Measurements from ENCODE around the gene CD81.

DNA sequence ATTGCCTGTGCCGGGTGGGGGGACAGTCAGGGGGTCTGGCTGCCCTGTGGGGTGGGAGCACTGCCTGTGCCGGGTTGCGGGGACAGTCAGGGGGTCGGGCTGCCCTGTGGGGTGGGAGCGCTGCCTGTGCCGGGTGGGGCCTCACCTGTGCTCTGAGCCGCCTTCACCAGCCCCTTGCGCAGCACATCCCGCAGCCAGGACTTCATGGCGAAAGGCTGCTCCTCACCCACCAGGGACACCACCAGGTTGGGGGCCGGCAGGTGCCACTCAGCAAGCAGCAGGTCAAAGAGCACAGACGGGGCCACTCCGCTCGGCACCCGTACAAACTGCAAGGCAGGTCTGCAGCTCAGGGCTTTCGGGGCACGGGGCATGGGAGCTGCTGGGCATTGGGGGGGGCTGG lies 44.9 kb downstream of the CD81 start:
- TF ChIP-seq, protein P1, sequence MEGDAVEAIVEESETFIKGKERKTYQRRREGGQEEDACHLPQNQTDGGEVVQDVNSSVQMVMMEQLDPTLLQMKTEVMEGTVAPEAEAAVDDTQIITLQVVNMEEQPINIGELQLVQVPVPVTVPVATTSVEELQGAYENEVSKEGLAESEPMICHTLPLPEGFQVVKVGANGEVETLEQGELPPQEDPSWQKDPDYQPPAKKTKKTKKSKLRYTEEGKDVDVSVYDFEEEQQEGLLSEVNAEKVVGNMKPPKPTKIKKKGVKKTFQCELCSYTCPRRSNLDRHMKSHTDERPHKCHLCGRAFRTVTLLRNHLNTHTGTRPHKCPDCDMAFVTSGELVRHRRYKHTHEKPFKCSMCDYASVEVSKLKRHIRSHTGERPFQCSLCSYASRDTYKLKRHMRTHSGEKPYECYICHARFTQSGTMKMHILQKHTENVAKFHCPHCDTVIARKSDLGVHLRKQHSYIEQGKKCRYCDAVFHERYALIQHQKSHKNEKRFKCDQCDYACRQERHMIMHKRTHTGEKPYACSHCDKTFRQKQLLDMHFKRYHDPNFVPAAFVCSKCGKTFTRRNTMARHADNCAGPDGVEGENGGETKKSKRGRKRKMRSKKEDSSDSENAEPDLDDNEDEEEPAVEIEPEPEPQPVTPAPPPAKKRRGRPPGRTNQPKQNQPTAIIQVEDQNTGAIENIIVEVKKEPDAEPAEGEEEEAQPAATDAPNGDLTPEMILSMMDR (IDR thresholded peaks at IDR 0.05; ENCODE audit: low read depth, low read length, poor library complexity, severe bottlenecking) = no peak
- TF ChIP-seq EZH2phosphoT487 (IDR thresholded peaks at IDR 0.05; ENCODE audit: borderline replicate concordance, low read length) = no peak
